HCT116 (cell line): Measurements from ENCODE around the gene CLEC16A. TPM values are rescaled to one million over a fixed set of nuclear protein-coding genes. Genes with fewer than 3 reads are reported as not detected.

Source experiments
- ATAC-seq: fragments of 200-7000 bp; cut with Tn5 transposase; 2 replicates; pipeline ENCODE4 v1.9.1; 2020; ENCODE audit warnings: mild to moderate bottlenecking, moderate library complexity
- BruUV-seq: library from RNA; stranded (reverse); fragments of 400-500 nt; replicated peaks from 2 replicates; lab custom pipeline; 2021; lab: Mats Ljungman, UMichigan
- CTCF ChIA-PET: fragments of 300-600 bp; sonication (Branson Sonifier 250); formaldehyde crosslinking; loops from one replicate; lab custom pipeline; 2021; ENCODE audit warnings: antibody characterized with exemption; lab: Charles Lee
- POLR2A ChIA-PET: fragments of 300-600, 350-600 bp; sonication (Branson Sonifier 250); formaldehyde crosslinking; loops from one replicate; lab custom pipeline; 2021; ENCODE audit warnings: antibody characterized with exemption; lab: Charles Lee
- RAD21 ChIA-PET, 2 experiments: fragments of 300-600 bp; sonication (Branson Sonifier 250); formaldehyde crosslinking; loops; one replicate each; lab custom pipeline; 2023; ENCODE audit warnings: low total read pairs in 2 of 2; ENCODE audit not compliant: uncharacterized antibody in 2 of 2, unreplicated experiment in 2 of 2, low non-redundant PET in 1 of 2; lab: Charles Lee
- DNase-seq: peaks from one replicate; pipeline ENCODE4 v3.0.0-alpha.2; 2010; ENCODE audit warnings: low read depth, low spot score
- H2AFZ ChIP-seq: fragments of 200-600 bp; shearing (Covaris generic), sonication (generic); 2 replicates; pipeline ENCODE4 v1.6.1; 2017; ENCODE audit warnings: low read depth, mixed run types, mixed read lengths, antibody characterized with exemption, low read length; ENCODE audit not compliant: poor library complexity, severe bottlenecking
- H3K27ac ChIP-seq: 2 replicates; pipeline ENCODE4 v1.5.1; 2012; ENCODE audit warnings: low read depth, low read length
- H3K27me3 ChIP-seq: fragments of 200-600 bp; sonication (generic); 2 replicates; pipeline ENCODE4 v1.6.1; 2016; ENCODE audit warnings: mixed run types, low read length, mixed read lengths; ENCODE audit not compliant: insufficient read depth
- H3K36me3 ChIP-seq, 2 experiments: fragments of 200-500 bp in 1 of 2; fragments of 200-600 bp in 1 of 2; sonication (Bioruptor generic) in 1 of 2; sonication (generic) in 1 of 2; 2 replicates each; pipeline versions ENCODE4 v1.5.1 to v1.6.1; 2014 to 2016; ENCODE audit warnings: low read length in 2 of 2, inconsistent platforms in 1 of 2, mixed read lengths in 1 of 2, mixed run types in 1 of 2; ENCODE audit not compliant: insufficient read depth in 2 of 2, control insufficient read depth in 1 of 2
- H3K4me1 ChIP-seq, 2 experiments: fragments of 200-600 bp in 1 of 2; sonication (generic) in 1 of 2; 2 replicates each; pipeline versions ENCODE4 v1.5.1 to v1.6.1; 2012 to 2017; ENCODE audit warnings: low read length in 2 of 2, inconsistent platforms in 1 of 2, mild to moderate bottlenecking in 1 of 2, mixed read lengths in 1 of 2, mixed run types in 1 of 2, moderate library complexity in 1 of 2; ENCODE audit not compliant: insufficient read depth in 2 of 2, control insufficient read depth in 1 of 2
- H3K4me2 ChIP-seq: fragments of 200-600 bp; sonication (generic); 2 replicates; pipeline ENCODE4 v1.6.1; 2017; ENCODE audit warnings: mixed run types, low read length, mixed read lengths
- H3K4me3 ChIP-seq, 2 experiments: fragments of 200-600 bp in 1 of 2; sonication (generic) in 1 of 2; replicated peaks in 1 of 2; 2 replicates each; pipeline ENCODE4 v1.5.1; 2011 to 2016; ENCODE audit warnings: low read length in 2 of 2, control low read depth in 1 of 2, low read depth in 1 of 2, mild to moderate bottlenecking in 1 of 2, mixed read lengths in 1 of 2, mixed run types in 1 of 2
- H3K79me2 ChIP-seq: fragments of 200-600 bp; sonication (generic); 2 replicates; pipeline ENCODE4 v1.6.1; 2017; ENCODE audit warnings: mild to moderate bottlenecking, mixed run types, low read length, moderate library complexity, mixed read lengths; ENCODE audit not compliant: insufficient read depth
- H3K9ac ChIP-seq: fragments of 200-600 bp; sonication (generic); 2 replicates; pipeline ENCODE4 v1.6.1; 2016; ENCODE audit warnings: low read length, mixed read lengths
- H3K9me2 ChIP-seq: fragments of 200-600 bp; sonication (generic), shearing (Covaris generic); 2 replicates; pipeline ENCODE4 v1.6.1; 2017; ENCODE audit warnings: mixed run types, mild to moderate bottlenecking, moderate library complexity; ENCODE audit not compliant: insufficient read depth
- H3K9me3 ChIP-seq, 2 experiments: fragments of 200-500 bp in 1 of 2; fragments of 200-600 bp in 1 of 2; sonication (Bioruptor generic) in 1 of 2; sonication (generic) in 1 of 2; 2 replicates each; pipeline ENCODE4 v1.6.1; 2014 to 2017; ENCODE audit warnings: low read length in 2 of 2, mixed read lengths in 2 of 2, inconsistent platforms in 1 of 2, low read depth in 1 of 2, mild to moderate bottlenecking in 1 of 2, mixed run types in 1 of 2, moderate library complexity in 1 of 2; ENCODE audit not compliant: control insufficient read depth in 1 of 2, insufficient read depth in 1 of 2
- H4K20me1 ChIP-seq: fragments of 200-600 bp; sonication (generic), shearing (Covaris generic); 2 replicates; pipeline ENCODE4 v1.6.1; 2017; ENCODE audit warnings: mixed run types, mild to moderate bottlenecking, moderate library complexity; ENCODE audit not compliant: insufficient read depth
- CBX3 ChIP-seq: IDR thresholded peaks from 2 replicates; pipeline ENCODE4 v1.6.1; 2012; ENCODE audit warnings: low read depth
- EGR1 ChIP-seq: IDR thresholded peaks from 2 replicates; pipeline ENCODE4 v1.6.1; 2012; ENCODE audit warnings: low read depth
- EZH2 ChIP-seq: fragments of 200-600 bp; sonication (generic); IDR thresholded peaks from 2 replicates; pipeline ENCODE4 v1.6.1; 2017; ENCODE audit warnings: antibody characterized with exemption, mixed run types
- EZH2phosphoT487 ChIP-seq: fragments of 200-600 bp; IDR thresholded peaks from 2 replicates; pipeline ENCODE4 v1.6.1; 2018; ENCODE audit warnings: antibody characterized with exemption, borderline replicate concordance
- RAD21 ChIP-seq: IDR thresholded peaks from 2 replicates; pipeline ENCODE4 v1.6.1; 2012; ENCODE audit warnings: low read depth, mild to moderate bottlenecking
- SIN3A ChIP-seq: IDR thresholded peaks from 2 replicates; pipeline ENCODE4 v1.6.1; 2012; ENCODE audit warnings: low read depth
- SP1 ChIP-seq: IDR thresholded peaks from 2 replicates; pipeline ENCODE4 v1.6.1; 2012; ENCODE audit warnings: low read depth
- SRF ChIP-seq: IDR thresholded peaks from 2 replicates; pipeline ENCODE4 v1.6.1; 2012; ENCODE audit warnings: low read depth
- TCF7L2 ChIP-seq: IDR thresholded peaks from 2 replicates; pipeline ENCODE4 v1.7.0; 2011; ENCODE audit warnings: borderline replicate concordance, inconsistent platforms; ENCODE audit not compliant: insufficient read depth, insufficient read length; ENCODE audit errors: extremely low read depth
- YY1 ChIP-seq: IDR thresholded peaks from 2 replicates; pipeline ENCODE4 v1.6.1; 2011; ENCODE audit warnings: low read length, low read depth, moderate library complexity, mild to moderate bottlenecking; ENCODE audit not compliant: insufficient replicate concordance; ENCODE audit errors: extremely low read depth
- ZFX ChIP-seq: fragments of 450-650 bp; IDR thresholded peaks from 2 replicates; pipeline ENCODE4 v1.6.1; 2017
- intact Hi-C: fragments of 100-400 bp; cut with micrococcal nuclease; formaldehyde crosslinking; loops from 2 replicates; pipeline ENCODE4 v1.10.0; 2022
- total RNA-seq: library from RNA; stranded (reverse); gene quantifications from one replicate; pipeline ENCODE4 v1.2.1, GENCODE V29; 2021; ENCODE audit not compliant: unreplicated experiment
- TF ChIP-seq, protein P1 (sequence below): IDR thresholded peaks from 2 replicates; pipeline ENCODE4 v1.6.1; 2011; ENCODE audit warnings: mild to moderate bottlenecking, low read length, moderate library complexity; ENCODE audit not compliant: insufficient replicate concordance; ENCODE audit errors: extremely low read depth
- TF ChIP-seq, protein P2 (sequence below): IDR thresholded peaks from 2 replicates; pipeline ENCODE4 v1.6.1; 2012; ENCODE audit warnings: low read depth

CLEC16A gene
- total RNA-seq, 1 experiment from 2014 or later: 18.0 TPM

DNA sequence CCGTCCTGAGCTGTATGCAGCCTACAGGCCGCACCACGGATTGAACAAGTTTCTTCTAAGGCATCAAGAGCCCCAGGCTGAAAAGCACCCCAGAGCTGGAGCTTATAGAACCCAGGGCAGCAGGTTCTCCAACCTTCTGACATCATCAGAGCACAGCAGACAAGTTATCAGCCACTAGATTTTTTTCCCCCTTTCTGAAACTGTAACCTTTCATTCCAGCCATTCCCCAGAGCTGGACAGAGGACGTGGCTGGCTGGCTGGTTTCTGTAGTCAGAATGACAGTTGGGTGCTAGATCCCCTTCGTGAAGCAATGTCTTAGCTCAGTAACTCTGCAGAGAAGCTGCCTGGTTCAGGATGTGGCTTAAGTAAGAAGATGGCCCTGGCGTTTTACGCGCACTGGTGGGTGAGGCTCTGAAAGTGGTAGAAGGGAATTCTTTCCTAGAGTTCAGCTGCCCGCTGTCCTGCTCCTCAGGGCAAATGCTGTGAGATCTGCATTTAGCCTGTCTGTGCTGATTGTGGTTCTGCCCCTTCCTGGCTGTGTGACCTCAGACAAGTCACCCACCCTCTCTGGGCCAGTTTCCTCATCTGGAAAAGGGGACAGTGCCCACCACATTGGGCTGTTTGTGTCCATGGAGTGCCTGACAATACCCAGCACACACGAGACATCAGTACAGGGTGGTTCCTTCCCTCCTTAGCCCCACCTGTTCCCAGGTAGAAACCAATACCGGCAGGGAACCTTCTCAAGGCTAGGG, 11.2 kb upstream of the CLEC16A start:
- H3K4me3 ChIP-seq: no peak overlapping the region
- intact Hi-C loops: no loop called here
- H2AFZ ChIP-seq: no peak overlapping the region
- no peak for ATAC-seq
- H3K79me2 ChIP-seq: peaks cover 59% of the 10 kb centered on the region
- CTCF ChIA-PET: interaction anchor here (1.3 kb wide), 1 partner anchor 14 kb away, joined by 5 read pairs; no protein-coding TSS in a partner anchor
- no peak for TF ChIP-seq EZH2
- TF ChIP-seq, protein P1, sequence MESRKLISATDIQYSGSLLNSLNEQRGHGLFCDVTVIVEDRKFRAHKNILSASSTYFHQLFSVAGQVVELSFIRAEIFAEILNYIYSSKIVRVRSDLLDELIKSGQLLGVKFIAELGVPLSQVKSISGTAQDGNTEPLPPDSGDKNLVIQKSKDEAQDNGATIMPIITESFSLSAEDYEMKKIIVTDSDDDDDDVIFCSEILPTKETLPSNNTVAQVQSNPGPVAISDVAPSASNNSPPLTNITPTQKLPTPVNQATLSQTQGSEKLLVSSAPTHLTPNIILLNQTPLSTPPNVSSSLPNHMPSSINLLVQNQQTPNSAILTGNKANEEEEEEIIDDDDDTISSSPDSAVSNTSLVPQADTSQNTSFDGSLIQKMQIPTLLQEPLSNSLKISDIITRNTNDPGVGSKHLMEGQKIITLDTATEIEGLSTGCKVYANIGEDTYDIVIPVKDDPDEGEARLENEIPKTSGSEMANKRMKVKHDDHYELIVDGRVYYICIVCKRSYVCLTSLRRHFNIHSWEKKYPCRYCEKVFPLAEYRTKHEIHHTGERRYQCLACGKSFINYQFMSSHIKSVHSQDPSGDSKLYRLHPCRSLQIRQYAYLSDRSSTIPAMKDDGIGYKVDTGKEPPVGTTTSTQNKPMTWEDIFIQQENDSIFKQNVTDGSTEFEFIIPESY: no peak
- TF ChIP-seq RAD21: no peak
- TF ChIP-seq, protein P2, sequence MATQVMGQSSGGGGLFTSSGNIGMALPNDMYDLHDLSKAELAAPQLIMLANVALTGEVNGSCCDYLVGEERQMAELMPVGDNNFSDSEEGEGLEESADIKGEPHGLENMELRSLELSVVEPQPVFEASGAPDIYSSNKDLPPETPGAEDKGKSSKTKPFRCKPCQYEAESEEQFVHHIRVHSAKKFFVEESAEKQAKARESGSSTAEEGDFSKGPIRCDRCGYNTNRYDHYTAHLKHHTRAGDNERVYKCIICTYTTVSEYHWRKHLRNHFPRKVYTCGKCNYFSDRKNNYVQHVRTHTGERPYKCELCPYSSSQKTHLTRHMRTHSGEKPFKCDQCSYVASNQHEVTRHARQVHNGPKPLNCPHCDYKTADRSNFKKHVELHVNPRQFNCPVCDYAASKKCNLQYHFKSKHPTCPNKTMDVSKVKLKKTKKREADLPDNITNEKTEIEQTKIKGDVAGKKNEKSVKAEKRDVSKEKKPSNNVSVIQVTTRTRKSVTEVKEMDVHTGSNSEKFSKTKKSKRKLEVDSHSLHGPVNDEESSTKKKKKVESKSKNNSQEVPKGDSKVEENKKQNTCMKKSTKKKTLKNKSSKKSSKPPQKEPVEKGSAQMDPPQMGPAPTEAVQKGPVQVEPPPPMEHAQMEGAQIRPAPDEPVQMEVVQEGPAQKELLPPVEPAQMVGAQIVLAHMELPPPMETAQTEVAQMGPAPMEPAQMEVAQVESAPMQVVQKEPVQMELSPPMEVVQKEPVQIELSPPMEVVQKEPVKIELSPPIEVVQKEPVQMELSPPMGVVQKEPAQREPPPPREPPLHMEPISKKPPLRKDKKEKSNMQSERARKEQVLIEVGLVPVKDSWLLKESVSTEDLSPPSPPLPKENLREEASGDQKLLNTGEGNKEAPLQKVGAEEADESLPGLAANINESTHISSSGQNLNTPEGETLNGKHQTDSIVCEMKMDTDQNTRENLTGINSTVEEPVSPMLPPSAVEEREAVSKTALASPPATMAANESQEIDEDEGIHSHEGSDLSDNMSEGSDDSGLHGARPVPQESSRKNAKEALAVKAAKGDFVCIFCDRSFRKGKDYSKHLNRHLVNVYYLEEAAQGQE: no peak
- no peak for TF ChIP-seq CBX3
- no peak for TF ChIP-seq TCF7L2
- no peak for TF ChIP-seq ZFX
- no peak for TF ChIP-seq SRF
- no peak for TF ChIP-seq SIN3A
- TF ChIP-seq EGR1: no peak
- TF ChIP-seq EZH2phosphoT487: no peak
- TF ChIP-seq SP1: no peak
- TF ChIP-seq YY1: no peak
- TF ChIP-seq, all 23 proteins: peak for 0
- Histone ChIP-seq H3K9me2 (no peaks in the 10 kb centered on the region), H4K20me1 (0 out of 2 replicates have a peak, but pooled peaks cover 7% of the 10 kb centered on the region), H3K9ac (no peak overlapping the region), H3K4me2 (no peak overlapping the region), H3K27ac (no peak overlapping the region), H3K36me3 (peaks cover 5 to 25% of the 10 kb centered on the region in 2 experiments; a peak in 3 of 4 replicates), H3K4me1 (no peaks in the 10 kb centered on the region), H3K27me3 (no peaks in the 10 kb centered on the region), H3K9me3 (no peaks in the 10 kb centered on the region)
- no peak for DNase-seq
- BruUV-seq: no TSS peak
- POLR2A ChIA-PET: interaction anchor here (1.1 kb wide), 1 partner anchor 9 kb away, joined by 3 read pairs; the partner anchor contains the start of gene DEXI
- RAD21 ChIA-PET: no interaction called here
